ENCODE data around the gene MDM4. TPM values are rescaled to one million over a fixed set of nuclear protein-coding genes. Genes with fewer than 3 reads are reported as not detected.

MDM4 gene
- total RNA-seq, 4 donors from 2014 or later, result 64.3 to 140 (median 109) TPM

DNA sequence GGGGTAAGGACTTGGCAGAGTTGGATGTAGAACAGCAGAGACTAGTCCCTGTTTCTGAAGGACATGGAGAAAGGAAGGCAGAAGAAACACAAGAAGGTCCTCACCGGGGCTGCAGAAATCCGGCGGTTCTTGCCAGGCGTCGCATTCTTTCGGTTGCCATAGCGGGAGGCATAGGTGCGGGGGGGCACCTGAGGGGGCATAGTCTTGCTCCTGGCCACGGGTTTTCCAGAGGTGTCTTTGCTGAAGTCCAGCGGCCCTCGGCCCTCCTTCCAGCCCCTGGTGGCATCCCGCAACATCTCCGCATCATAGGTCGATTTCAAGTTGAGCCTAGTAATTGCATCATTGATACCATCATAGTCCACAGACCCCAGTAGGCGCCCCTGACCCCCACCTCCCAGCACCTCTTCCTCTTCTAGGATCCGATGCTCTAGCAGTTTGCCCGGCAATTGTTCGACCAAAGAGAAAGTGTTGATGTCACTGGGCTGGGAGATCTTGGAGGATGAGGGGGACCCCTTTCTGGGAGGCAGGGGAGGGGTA is 47.4 kb upstream of the MDM4 start:
- no peak for DNase-seq
- no peak overlapping the region for H3K4me3 ChIP-seq
- intact Hi-C loops (cut with DNase I; ENCODE audit: low total_unique reads), result no loop called here
- no peak overlapping the region for H3K27ac ChIP-seq
- in situ Hi-C loops (cut with MboI; ENCODE audit: low pct_ligation_motif_present in 1 of 4, low pct_unique_long_range_greater_than_20kb in 1 of 4, low sequenced_read_pairs in 3 of 4), result no loop called here
- TF ChIP-seq POLR2A (IDR thresholded peaks at IDR 0.05) (no peak), POLR2AphosphoS5 (IDR thresholded peaks at IDR 0.05) (no peak), EP300 (IDR thresholded peaks at IDR 0.05; ENCODE audit: low read depth) (no peak)
- TF ChIP-seq, protein P1, sequence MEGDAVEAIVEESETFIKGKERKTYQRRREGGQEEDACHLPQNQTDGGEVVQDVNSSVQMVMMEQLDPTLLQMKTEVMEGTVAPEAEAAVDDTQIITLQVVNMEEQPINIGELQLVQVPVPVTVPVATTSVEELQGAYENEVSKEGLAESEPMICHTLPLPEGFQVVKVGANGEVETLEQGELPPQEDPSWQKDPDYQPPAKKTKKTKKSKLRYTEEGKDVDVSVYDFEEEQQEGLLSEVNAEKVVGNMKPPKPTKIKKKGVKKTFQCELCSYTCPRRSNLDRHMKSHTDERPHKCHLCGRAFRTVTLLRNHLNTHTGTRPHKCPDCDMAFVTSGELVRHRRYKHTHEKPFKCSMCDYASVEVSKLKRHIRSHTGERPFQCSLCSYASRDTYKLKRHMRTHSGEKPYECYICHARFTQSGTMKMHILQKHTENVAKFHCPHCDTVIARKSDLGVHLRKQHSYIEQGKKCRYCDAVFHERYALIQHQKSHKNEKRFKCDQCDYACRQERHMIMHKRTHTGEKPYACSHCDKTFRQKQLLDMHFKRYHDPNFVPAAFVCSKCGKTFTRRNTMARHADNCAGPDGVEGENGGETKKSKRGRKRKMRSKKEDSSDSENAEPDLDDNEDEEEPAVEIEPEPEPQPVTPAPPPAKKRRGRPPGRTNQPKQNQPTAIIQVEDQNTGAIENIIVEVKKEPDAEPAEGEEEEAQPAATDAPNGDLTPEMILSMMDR (IDR thresholded peaks at IDR 0.05), result no peak
- H3K36me3 ChIP-seq, result peaks cover 0 to 10% (median 4%) of the 10 kb centered on the region in 4 donors
- no peaks in the 10 kb centered on the region for H3K9me3 ChIP-seq
- WGBS, 2 donors (ENCODE audit: low coverage in 1 of 2), result 85% methylated on average over 18 of the region's 18 CpGs; no CpG with 5 or more reads in 1 of the 2 donors
- no peaks in the 10 kb centered on the region for H3K27me3 ChIP-seq
- peaks cover 5 to 26% (median 7%) of the 10 kb centered on the region in 4 donors for H3K4me1 ChIP-seq

DNA sequence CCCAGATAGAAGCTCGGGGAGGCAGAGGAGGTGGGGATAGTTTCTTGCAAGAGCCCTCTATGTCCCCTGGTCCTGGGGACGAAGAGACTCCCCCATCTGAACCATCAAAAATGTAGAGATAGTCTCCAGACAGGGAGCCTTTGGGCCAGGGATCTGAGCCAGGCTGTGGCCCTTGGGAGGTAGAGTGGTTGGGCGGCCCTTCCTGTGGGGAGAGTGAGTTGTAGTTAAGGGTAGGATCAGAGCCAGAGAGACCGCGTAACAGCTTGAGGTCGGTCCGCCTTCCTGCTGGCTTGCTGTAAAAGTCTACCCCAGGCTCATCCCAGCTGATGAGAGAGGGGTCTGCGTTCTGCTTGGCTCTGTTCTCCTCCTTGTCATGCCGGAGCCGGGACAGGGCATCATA is 46.9 kb upstream of the MDM4 start:
- DNase-seq, result no peak
- no peak overlapping the region for H3K27ac ChIP-seq
- 86% methylated on average over 10 of the region's 10 CpGs; no CpG with 5 or more reads in 1 of the 2 donors for WGBS, 2 donors (ENCODE audit: low coverage in 1 of 2)
- H3K4me1 ChIP-seq, result peaks cover 5 to 25% (median 7%) of the 10 kb centered on the region in 4 donors
- peaks cover 0 to 10% (median 4%) of the 10 kb centered on the region in 4 donors for H3K36me3 ChIP-seq
- no peaks in the 10 kb centered on the region for H3K9me3 ChIP-seq
- TF ChIP-seq, protein P1 (IDR thresholded peaks at IDR 0.05), result no peak
- no peak for TF ChIP-seq POLR2AphosphoS5 (IDR thresholded peaks at IDR 0.05)
- intact Hi-C loops (cut with DNase I; ENCODE audit: low total_unique reads), result no loop called here
- in situ Hi-C loops (cut with MboI; ENCODE audit: low pct_ligation_motif_present in 1 of 4, low pct_unique_long_range_greater_than_20kb in 1 of 4, low sequenced_read_pairs in 3 of 4), result no loop called here
- no peaks in the 10 kb centered on the region for H3K27me3 ChIP-seq
- H3K4me3 ChIP-seq, result no peak overlapping the region

DNA sequence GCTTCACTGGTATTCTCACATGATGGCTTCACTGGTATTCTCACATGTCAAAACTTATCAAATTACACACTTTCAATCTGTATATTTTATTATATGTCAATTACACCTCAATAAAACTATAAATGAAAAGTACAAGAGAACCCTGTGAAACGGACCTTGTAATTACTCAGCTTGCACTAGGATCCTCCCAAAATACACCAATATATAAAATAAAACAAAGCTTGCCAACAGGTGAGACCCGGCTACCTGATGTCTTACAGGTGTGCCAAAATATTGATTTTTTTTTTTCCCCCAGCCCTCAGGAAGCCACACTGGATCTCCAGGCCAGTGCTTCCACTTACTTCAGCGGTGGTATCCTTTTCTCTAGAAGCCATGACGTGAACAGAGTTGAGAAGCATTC is 44.5 kb upstream of the MDM4 start:
- Histone ChIP-seq H3K4me1 (peaks cover 1 to 23% (median 10%) of the 10 kb centered on the region in 4 donors), H3K36me3 (peaks cover 0 to 10% (median 4%) of the 10 kb centered on the region in 4 donors), H3K9me3 (no peaks in the 10 kb centered on the region), H3K27me3 (no peaks in the 10 kb centered on the region), H3K4me3 (no peak overlapping the region), H3K27ac (peak overlapping the region in 3 of 4 donors; percentile 30 to 60 (median 57))
- no peak for TF ChIP-seq EP300 (IDR thresholded peaks at IDR 0.05; ENCODE audit: low read depth)
- no peak for TF ChIP-seq POLR2AphosphoS5 (IDR thresholded peaks at IDR 0.05)
- TF ChIP-seq, protein P1 (IDR thresholded peaks at IDR 0.05), result no peak
- TF ChIP-seq POLR2A (IDR thresholded peaks at IDR 0.05), result no peak
- 72 to 74% methylated on average over 4 of the region's 4 CpGs for WGBS, 2 donors (ENCODE audit: low coverage in 1 of 2)
- intact Hi-C loops (cut with DNase I; ENCODE audit: low total_unique reads), result no loop called here
- in situ Hi-C loops (cut with MboI; ENCODE audit: low pct_ligation_motif_present in 1 of 4, low pct_unique_long_range_greater_than_20kb in 1 of 4, low sequenced_read_pairs in 3 of 4), result no loop called here
- no peak for DNase-seq

DNA sequence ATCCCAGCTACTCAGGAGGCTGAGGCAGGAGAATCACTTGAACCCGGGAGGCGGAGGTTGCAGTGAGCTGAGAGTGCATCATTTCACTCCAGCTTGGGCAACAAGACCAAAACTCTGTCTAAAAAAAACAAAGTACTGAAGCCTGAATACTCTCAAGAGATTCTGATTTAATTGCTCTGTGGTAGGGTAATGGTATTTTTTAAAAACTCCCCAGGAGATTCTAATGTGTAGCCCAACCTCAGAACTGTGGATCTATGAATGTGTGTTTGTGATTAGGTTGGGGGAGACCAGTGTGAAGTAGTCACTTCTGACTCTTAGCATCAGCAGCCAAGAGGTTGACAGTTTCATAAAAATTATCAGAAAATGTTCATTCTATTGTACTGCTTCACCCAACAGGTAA is 43.5 kb upstream of the MDM4 start:
- no peak for DNase-seq
- in situ Hi-C loops (cut with MboI; ENCODE audit: low pct_ligation_motif_present in 1 of 4, low pct_unique_long_range_greater_than_20kb in 1 of 4, low sequenced_read_pairs in 3 of 4) (no loop called here), intact Hi-C loops (cut with DNase I; ENCODE audit: low total_unique reads) (no loop called here)
- TF ChIP-seq EP300 (IDR thresholded peaks at IDR 0.05; ENCODE audit: low read depth) (no peak), POLR2A (IDR thresholded peaks at IDR 0.05) (no peak), POLR2AphosphoS5 (IDR thresholded peaks at IDR 0.05) (no peak)
- TF ChIP-seq, protein P1 (IDR thresholded peaks at IDR 0.05), result no peak
- no peak overlapping the region for H3K4me3 ChIP-seq
- peaks cover 11 to 33% (median 16%) of the 10 kb centered on the region in 4 donors for H3K4me1 ChIP-seq
- no peaks in the 10 kb centered on the region for H3K27me3 ChIP-seq
- peaks cover 0 to 10% (median 4%) of the 10 kb centered on the region in 4 donors for H3K36me3 ChIP-seq
- H3K27ac ChIP-seq, result no peak overlapping the region
- H3K9me3 ChIP-seq, result no peaks in the 10 kb centered on the region
- 100% methylated on average over 2 of the region's 2 CpGs; no CpG with 5 or more reads in 1 of the 2 donors for WGBS, 2 donors (ENCODE audit: low coverage in 1 of 2)

Data from transverse colon (tissue), 4 donors.